Activated CD4-positive, alpha-beta T cell treated with anti-CD3 and anti-CD28 coated beads, Interleukin-2, amount 10 ng/mL, durations not matched to agents 24 days and 14 days (primary cell): Measurements from ENCODE around the gene KRT12. TPM values are rescaled to one million over a fixed set of nuclear protein-coding genes. Genes with fewer than 3 reads are reported as not detected.

Experiments used
- DNase-seq: peaks from one replicate; pipeline ENCODE4 v3.0.0; 2022
- H3K27ac Mint-ChIP-seq: one replicate; pipeline ENCODE4 v1.8.0; 2022; ENCODE audit warnings: mild to moderate bottlenecking, mixed read lengths
- H3K27me3 Mint-ChIP-seq: one replicate; pipeline ENCODE4 v1.8.0; 2022; ENCODE audit warnings: mixed read lengths
- H3K36me3 Mint-ChIP-seq: one replicate; pipeline ENCODE4 v1.8.0; 2022; ENCODE audit warnings: low read depth, mild to moderate bottlenecking, mixed read lengths
- H3K4me1 Mint-ChIP-seq: one replicate; pipeline ENCODE4 v1.8.0; 2021; ENCODE audit warnings: mixed read lengths
- H3K4me3 Mint-ChIP-seq: one replicate; pipeline ENCODE4 v1.8.0; 2022; ENCODE audit warnings: mild to moderate bottlenecking, moderate library complexity, mixed read lengths
- H3K9me3 Mint-ChIP-seq: one replicate; pipeline ENCODE4 v1.8.0; 2021; ENCODE audit warnings: mixed read lengths
- intact Hi-C: fragments of 100-400 bp; cut with micrococcal nuclease; formaldehyde crosslinking; loops from one replicate; pipeline ENCODE4 v1.15.1; 2023
- total RNA-seq: library from RNA; stranded (reverse); gene quantifications from 2 replicates; pipeline ENCODE4 v1.2.3, GENCODE V29; 2022

The KRT12 gene
- not detected in 2 replicates for total RNA-seq

DNA sequence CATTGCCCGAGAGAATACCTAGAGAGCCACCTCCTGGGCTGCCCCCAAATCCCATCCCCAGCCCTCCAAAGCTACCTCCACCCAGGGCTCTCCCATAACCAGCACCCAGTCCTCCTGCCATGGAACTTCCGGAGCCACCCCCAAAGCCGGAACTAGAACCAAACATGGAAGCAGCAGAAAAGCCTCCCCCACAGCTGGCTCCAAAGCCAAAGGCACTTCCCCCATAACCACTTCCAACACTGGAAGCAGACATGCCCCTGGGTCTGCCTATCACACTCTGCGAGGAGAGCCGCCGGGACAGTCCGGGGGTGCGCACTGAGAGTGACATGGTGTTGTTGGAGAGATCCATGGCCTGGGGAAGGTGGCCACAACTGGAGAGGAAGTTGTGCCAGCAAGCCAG lies at the start of gene KRT12:
Gene KRT12, minus strand, starts transcription at position 386 of the 400 bp plus-strand sequence. Its CDS starts 37 bp downstream, at position 349.
- no peak within 1 kb of the TSS for H3K27ac Mint-ChIP-seq
- H3K4me1 Mint-ChIP-seq = no peaks in the 10 kb centered on the region
- H3K9me3 Mint-ChIP-seq = no peaks in the 10 kb centered on the region
- DNase-seq = no peak
- H3K4me3 Mint-ChIP-seq = no peak within 1 kb of the TSS
- peaks cover 20% of the 10 kb centered on the region for H3K27me3 Mint-ChIP-seq
- intact Hi-C loops = no loop called here
- no peaks in the 10 kb centered on the region for H3K36me3 Mint-ChIP-seq

DNA sequence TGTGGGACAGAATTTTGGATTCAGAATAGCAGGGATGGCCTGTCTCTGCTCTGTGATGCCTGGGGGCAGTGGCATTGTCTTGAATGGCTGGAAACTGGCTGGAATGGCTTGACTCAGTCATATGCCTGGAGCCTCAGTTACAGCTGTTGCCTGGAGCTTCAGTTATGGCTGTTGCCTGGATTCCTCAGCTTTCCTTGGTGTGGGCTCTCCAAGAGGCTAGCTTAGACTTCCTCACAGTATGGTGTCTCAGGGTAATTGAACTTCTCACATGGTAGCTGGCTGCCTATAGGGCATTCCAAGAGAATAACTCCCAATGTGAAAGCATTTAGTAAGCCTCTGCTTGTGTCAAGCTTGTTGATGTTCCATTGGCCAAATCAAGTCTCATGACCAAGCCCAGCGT lies 49.3 kb upstream of the KRT12 start:
- no peak for DNase-seq
- no peaks in the 10 kb centered on the region for H3K36me3 Mint-ChIP-seq
- H3K27me3 Mint-ChIP-seq = peaks cover 12% of the 10 kb centered on the region
- no peak overlapping the region for H3K27ac Mint-ChIP-seq
- no peak overlapping the region for H3K4me3 Mint-ChIP-seq
- intact Hi-C loops = no loop called here
- peaks cover 2% of the 10 kb centered on the region for H3K4me1 Mint-ChIP-seq
- H3K9me3 Mint-ChIP-seq = no peaks in the 10 kb centered on the region

DNA sequence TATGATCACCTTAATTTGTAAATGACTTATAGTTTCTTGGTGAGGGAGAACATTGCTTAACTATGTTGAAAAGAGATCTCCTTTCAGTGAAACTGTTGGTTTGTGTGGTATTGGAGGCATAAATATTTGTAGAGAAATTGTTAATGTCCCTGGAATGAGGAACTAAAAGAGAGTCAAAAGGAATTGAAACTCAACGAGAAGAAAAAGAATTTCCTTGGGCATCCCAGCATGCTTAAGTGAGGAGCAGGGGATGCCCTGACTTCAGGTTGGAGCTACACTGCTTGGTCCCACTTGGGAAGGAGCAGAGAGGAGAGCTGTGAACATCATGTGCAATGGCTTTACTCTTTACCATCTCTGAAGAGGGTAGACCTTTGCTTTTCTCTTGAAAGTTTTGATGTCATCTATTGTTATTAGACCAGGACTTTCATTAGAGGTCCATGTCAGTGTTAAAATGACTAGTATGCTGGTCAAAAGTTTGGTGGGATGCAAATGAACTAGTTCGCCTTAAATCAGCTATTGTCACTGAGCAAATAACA lies 48.8 kb upstream of the KRT12 start:
- H3K4me3 Mint-ChIP-seq = no peak overlapping the region
- H3K27me3 Mint-ChIP-seq = peaks cover 11% of the 10 kb centered on the region
- H3K36me3 Mint-ChIP-seq = no peaks in the 10 kb centered on the region
- intact Hi-C loops = no loop called here
- no peak for DNase-seq
- H3K9me3 Mint-ChIP-seq = no peaks in the 10 kb centered on the region
- peaks cover 2% of the 10 kb centered on the region for H3K4me1 Mint-ChIP-seq
- H3K27ac Mint-ChIP-seq = no peak overlapping the region

DNA sequence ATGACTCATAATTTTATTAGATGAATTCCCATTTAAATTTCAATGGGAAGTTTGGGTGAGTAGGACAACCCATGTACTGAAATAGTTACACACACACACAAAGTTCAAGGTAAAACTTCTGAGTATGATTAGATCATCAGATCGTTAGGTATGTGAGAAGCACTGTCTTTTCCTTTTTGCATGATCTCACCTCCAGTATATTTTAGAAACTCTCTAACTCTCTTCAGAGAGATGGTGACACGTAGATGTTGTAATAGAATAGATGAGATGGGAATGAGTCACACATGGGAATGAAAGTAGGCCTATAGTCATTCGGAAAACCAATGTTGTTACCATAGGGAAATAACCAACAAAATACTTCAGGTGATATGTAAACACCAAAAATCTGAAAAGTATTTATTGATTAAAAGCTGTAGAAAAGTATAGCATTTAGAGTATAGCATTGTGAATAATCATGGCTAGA lies 48.2 kb upstream of the KRT12 start:
- no peaks in the 10 kb centered on the region for H3K9me3 Mint-ChIP-seq
- no peak for DNase-seq
- peaks cover 2% of the 10 kb centered on the region for H3K4me1 Mint-ChIP-seq
- peaks cover 11% of the 10 kb centered on the region for H3K27me3 Mint-ChIP-seq
- H3K27ac Mint-ChIP-seq = no peak overlapping the region
- no peak overlapping the region for H3K4me3 Mint-ChIP-seq
- intact Hi-C loops = no loop called here
- H3K36me3 Mint-ChIP-seq = no peaks in the 10 kb centered on the region

DNA sequence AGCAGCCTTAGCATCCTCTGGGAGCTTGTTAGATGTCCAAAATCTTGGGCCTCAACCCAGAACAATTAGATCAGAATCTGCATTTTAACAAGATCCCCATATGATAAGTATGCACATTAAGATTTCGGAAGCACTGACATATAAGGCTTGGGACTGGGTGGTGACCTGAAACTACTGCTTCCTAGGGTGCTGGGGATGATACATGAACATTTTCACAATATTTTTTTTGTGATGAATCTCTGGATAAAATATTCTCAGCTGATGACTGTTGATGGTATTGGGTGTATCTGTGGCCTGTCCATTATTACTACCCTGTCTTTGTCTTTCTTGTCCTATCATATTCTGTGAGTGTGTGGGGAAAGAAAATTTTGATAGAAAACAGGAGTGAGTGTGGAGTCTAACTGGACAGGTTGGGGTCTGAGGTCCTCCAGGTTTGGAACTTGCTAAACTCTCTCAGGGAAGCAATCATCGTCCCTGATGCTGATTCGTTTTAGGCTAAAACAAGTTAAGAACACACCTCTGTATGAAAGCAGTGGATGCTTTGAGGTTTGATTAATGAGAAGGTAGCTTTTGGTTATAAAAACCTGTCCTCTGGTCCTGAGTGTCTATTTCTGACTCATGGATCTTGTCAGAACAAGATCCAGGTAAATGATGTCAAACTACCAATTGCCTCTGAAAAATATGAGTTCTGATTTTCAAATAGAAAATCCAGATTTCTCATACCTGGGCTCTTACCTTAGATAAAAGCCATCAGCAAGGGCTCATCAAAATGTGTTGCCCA lies 47.2 kb upstream of the KRT12 start:
- Mint-ChIP-seq H3K27me3 (peaks cover 13% of the 10 kb centered on the region), H3K27ac (no peak overlapping the region), H3K4me1 (peaks cover 2% of the 10 kb centered on the region), H3K4me3 (no peak overlapping the region), H3K36me3 (no peaks in the 10 kb centered on the region), H3K9me3 (no peaks in the 10 kb centered on the region)
- intact Hi-C loops = no loop called here
- no peak for DNase-seq

DNA sequence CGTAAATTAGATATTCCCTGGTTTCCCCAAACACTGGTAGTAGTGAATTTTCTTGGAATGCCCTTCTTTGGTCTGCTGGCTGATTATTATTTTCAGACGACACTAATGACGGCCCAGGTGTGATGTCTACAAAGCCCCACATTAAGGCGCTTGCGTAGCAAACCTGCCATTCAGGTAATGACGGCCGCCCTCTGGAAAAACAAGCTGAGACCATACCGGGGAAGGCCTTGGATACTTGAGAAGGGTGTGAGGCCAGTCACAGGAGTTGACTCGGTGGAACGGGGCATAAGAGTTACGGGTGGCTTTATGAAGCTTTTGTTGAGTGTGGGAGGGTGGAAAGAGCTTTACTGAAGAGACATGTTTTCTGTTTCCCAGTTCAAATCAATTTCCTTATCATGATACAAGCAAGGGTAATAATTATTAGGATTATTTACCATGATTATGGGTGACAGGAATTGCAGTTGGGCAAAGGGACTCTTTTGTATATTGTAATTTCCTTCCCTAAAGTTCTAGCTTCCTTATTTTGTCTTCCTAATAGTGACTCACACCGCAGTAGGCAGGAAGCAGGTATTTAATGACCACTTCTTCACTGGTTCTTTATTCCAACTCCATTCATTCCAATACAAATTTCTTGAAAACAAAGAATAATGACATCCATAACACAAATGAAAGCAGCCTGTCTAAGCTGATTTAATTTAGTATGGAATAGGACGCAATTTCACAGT lies 45.6 kb upstream of the KRT12 start:
- no peak for DNase-seq
- H3K36me3 Mint-ChIP-seq = no peaks in the 10 kb centered on the region
- H3K27me3 Mint-ChIP-seq = peaks cover 21% of the 10 kb centered on the region
- H3K27ac Mint-ChIP-seq = no peak overlapping the region
- peaks cover 2% of the 10 kb centered on the region for H3K4me1 Mint-ChIP-seq
- no peak overlapping the region for H3K4me3 Mint-ChIP-seq
- intact Hi-C loops = no loop called here
- no peaks in the 10 kb centered on the region for H3K9me3 Mint-ChIP-seq

DNA sequence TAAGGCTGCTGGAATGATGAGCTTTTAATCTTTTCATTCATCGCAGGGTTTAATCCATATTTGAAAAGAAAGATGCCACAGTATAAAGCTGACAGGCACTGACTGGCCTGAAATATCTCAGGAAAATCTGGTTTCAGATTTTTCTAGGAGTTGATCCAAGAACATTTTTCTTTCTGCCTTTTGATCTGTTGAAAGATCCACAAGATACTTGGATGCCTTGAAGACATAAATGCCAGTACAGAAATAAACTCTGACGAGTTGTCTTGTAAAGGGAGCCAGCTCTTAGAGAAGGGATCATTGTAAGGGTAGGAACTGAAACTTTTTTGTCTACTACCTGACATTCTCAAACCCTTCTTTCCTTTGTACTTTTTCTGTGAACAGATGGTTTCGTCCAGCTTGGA lies 43.4 kb upstream of the KRT12 start:
- DNase-seq = no peak
- Mint-ChIP-seq H3K27me3 (peaks cover 23% of the 10 kb centered on the region), H3K4me3 (no peak overlapping the region), H3K4me1 (peaks cover 2% of the 10 kb centered on the region), H3K27ac (no peak overlapping the region), H3K36me3 (no peaks in the 10 kb centered on the region), H3K9me3 (no peaks in the 10 kb centered on the region)
- intact Hi-C loops = no loop called here

DNA sequence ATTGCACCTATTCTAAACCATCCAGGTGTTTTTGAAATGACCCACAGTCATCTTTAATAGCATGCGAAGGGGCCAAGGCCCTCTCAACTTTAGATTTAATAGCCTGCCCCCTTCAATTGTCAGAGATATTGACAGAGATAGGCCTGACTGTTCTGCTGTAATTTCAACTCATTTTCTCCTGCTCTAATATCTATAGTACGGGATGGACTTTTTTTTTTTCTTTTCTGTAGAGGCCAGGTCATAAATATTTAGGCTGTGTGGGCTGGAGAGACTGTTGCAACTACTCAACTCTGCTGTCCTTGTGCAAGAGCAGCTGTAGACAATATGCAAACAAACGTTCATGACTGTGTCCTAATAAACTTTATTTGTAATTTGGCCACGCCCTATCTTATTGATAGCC lies 42.7 kb upstream of the KRT12 start:
- Mint-ChIP-seq H3K27ac (no peak overlapping the region), H3K27me3 (peaks cover 23% of the 10 kb centered on the region), H3K36me3 (no peaks in the 10 kb centered on the region), H3K4me3 (no peak overlapping the region), H3K9me3 (no peaks in the 10 kb centered on the region), H3K4me1 (no peaks in the 10 kb centered on the region)
- DNase-seq = no peak
- intact Hi-C loops = loop anchor here (1.0 to 2.0 kb wide), 6 partner anchors 413 to 758 kb away; no protein-coding TSS in a partner anchor

DNA sequence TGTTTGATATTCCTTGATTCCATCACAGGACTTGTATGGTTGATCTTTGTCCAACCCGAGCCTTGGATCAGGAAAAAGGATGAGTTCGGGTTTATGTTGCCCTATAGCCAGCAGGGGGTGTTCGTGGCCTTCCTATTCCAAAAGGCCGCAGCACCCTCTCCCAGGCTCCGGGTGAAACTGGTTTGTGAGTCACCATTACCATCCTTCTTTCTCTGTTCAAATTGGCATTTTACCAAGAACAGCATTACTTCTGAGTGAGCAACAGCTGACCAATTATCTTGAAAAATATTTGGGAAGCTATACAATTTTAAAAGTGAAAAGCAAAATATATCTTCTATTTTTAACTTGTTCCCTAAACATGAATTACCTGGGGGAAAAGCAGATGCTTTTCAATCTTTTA lies 42.3 kb upstream of the KRT12 start:
- Mint-ChIP-seq H3K4me1 (no peaks in the 10 kb centered on the region), H3K36me3 (no peaks in the 10 kb centered on the region), H3K4me3 (no peak overlapping the region), H3K9me3 (no peaks in the 10 kb centered on the region), H3K27ac (no peak overlapping the region), H3K27me3 (peaks cover 27% of the 10 kb centered on the region)
- peak; percentile 85 for DNase-seq
- intact Hi-C loops = loop anchor here (1.0 to 2.0 kb wide), 6 partner anchors 413 to 758 kb away; no protein-coding TSS in a partner anchor

DNA sequence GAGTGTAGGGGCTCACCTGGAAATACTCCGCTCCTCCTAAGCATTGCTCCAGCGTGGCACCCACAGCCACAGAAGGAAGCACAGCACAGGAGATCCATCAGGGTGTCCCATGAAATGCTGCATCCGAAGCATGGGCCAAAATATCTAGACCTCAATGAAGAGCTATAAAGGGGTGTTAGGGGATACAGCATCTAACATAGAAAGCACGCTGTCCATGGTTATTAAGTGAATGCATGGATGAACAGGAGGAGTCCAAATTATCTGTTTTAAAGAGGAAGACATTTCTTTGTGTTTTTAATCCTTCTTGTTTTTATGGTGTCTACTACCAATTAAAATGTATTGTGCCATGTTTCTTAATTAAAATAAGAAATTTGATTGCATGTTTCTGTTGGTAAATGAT lies 39.6 kb upstream of the KRT12 start:
- Mint-ChIP-seq H3K9me3 (no peaks in the 10 kb centered on the region), H3K4me1 (peaks cover 7% of the 10 kb centered on the region), H3K36me3 (no peaks in the 10 kb centered on the region), H3K27ac (no peak overlapping the region), H3K27me3 (peaks cover 24% of the 10 kb centered on the region), H3K4me3 (no peak overlapping the region)
- intact Hi-C loops = no loop called here
- no peak for DNase-seq

DNA sequence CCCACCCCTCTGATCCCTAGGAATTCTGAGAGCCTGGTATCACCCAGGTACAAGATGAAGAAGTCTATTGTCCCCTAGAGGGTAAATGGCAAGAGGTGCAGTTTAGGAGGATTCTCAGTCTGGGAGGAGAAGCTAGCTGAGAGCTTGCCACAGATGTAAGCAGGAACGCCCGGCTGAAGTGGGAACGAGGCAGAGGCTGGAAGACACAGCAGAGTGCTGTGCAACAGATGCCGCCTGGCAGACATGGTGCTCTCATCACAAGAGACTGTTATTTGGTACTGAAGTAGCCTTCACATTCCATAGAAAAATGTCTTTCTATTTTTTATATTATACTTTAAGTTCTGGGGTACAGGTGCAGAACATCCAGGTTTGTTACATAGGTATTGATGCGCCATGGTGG lies 38.3 kb upstream of the KRT12 start:
- intact Hi-C loops = no loop called here
- Mint-ChIP-seq H3K4me1 (peaks cover 7% of the 10 kb centered on the region), H3K36me3 (no peaks in the 10 kb centered on the region), H3K4me3 (no peak overlapping the region), H3K27me3 (peaks cover 27% of the 10 kb centered on the region), H3K9me3 (no peaks in the 10 kb centered on the region), H3K27ac (no peak overlapping the region)
- DNase-seq = no peak

DNA sequence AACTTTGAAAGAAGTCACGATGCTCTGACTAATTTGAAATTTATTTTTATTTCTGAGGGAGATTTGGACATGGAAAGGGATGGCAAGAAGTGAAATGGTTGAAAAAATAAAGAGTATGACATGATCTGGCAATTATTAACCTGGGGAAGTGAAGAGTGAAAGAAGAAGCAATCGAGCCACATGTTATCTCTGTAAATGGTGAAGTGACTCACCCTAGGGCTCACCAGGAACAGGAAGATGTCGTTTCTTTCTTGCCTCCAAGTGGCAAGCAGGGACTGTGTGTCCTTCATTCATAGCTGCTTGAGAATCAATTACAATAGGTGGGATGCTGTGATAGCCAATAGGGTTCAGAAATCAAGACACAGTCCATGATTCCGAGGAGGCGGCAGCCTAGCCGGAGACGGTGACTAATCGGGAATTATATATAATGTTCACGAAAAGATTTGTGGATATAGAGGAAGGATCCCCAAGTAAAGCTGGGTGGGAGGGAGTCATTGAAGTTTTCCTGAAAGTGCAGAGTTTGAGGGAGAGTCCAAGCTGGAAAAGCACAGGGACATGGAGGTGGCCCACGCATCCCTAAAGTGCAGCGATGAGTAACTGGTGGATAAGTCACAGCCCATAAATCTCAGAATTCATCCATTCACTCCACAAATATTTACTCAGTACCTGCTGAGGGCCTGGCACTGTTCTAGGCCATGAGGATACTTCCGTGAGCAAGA lies 36.3 kb upstream of the KRT12 start:
- no peaks in the 10 kb centered on the region for H3K36me3 Mint-ChIP-seq

DNA sequence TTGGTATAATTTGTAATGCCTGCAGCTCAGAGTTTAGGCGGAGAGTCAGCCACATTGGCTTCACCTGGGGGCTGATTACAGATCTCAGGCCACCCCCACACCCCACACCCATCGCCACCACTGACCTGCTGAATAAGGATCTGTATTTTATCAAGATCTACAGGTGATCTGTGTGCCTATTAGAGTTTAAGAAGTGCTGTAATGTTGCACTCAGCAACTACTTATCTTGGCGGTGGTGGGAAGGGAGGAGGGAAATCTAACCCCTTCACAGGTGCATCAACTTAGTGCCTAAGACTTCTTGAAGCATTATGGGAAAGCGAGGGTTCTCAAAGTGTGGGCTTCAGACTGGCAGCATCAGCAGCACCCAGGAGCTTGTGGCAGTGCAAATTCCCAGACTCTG lies 35.5 kb upstream of the KRT12 start:
- Mint-ChIP-seq H3K27ac (no peak overlapping the region), H3K36me3 (no peaks in the 10 kb centered on the region), H3K4me1 (peaks cover 7% of the 10 kb centered on the region), H3K4me3 (no peak overlapping the region), H3K27me3 (peaks cover 16% of the 10 kb centered on the region), H3K9me3 (no peaks in the 10 kb centered on the region)
- intact Hi-C loops = no loop called here
- no peak for DNase-seq

More for the DNA sequence above, 36.3 kb upstream of the KRT12 start:
- H3K27me3 Mint-ChIP-seq = peaks cover 17% of the 10 kb centered on the region
- DNase-seq = no peak
- no peak overlapping the region for H3K27ac Mint-ChIP-seq
- H3K4me1 Mint-ChIP-seq = peaks cover 7% of the 10 kb centered on the region
- H3K9me3 Mint-ChIP-seq = no peaks in the 10 kb centered on the region
- intact Hi-C loops = no loop called here
- H3K4me3 Mint-ChIP-seq = no peak overlapping the region
